ENCODE results near the gene TMPRSS15. TPM values are rescaled to one million over a fixed set of nuclear protein-coding genes. Genes with fewer than 3 reads are reported as not detected.
"Not testable (repeated sequence)": the region's sequence is repeated elsewhere in the genome, so short reads cannot be mapped to it uniquely, and the experiment has no call there.

The TMPRSS15 gene
- total RNA-seq, 2 experiments from 2014 or later = not detected

DNA sequence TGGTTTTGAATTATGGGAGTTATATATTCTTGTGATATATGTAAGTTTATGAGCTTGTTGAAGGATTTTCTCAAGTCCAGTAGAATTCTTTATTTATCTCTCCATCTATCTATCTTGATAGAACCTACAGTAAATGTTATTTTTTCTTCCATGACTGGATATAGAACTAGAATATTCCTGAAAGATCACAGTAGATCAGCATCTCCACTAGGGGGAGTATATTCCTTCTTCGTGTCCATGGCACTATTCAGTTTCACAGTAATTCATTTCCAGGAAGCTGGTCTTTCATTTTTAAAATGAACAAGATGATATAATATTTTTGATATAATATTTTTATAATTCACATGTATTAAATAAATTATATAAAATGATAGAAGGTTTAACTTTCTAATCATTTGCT lies 18.8 kb downstream of the TMPRSS15 start:
- H3K4me1 Mint-ChIP-seq (ENCODE audit: low read depth) = no peaks in the 10 kb centered on the region
- peaks cover 5% of the 10 kb centered on the region for H3K9me3 Mint-ChIP-seq
- no peaks in the 10 kb centered on the region for H3K36me3 Mint-ChIP-seq
- no peak overlapping the region for H3K4me3 Mint-ChIP-seq
- ChIA-PET POLR2A (no interaction called here), CTCF (interaction anchor here (1.2 kb wide), 1 partner anchor 18 kb away, joined by 3 read pairs; no protein-coding TSS in a partner anchor)
- intact Hi-C loops (cut with micrococcal nuclease) = no loop called here
- no peaks in the 10 kb centered on the region for H3K27me3 Mint-ChIP-seq
- H3K27ac Mint-ChIP-seq = no peak overlapping the region
- DNase-seq = no peak

DNA sequence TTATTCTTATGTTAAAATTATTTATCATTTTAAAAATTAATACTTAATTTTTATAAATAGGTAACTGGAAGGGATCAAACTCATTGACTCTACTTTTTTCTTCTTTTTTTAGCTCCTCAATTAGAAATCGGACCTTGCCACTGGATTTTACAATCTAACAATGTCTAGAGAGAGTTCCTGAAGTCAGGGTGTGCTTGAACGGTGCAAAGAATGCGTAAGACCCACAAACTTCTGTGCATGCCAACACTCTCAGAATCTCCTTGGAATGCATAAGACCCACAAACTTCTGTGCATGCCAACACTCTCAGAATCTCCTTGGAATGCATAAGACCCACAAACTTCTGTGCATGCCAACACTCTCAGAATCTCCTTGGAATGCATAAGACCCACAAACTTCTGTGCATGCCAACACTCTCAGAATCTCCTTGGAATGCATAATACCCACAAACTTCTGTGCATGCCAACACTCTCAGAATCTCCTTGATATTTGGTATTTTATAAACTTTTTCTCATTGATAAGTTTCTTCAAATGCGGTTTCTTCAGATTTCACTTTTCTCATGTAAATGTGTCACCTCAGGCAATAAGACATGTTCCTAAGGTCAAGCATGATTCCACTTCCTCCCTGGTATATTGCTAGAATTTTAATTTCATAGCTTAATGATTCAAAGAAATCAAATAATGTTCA lies 20.5 kb downstream of the TMPRSS15 start:
- H3K27me3 Mint-ChIP-seq; DNase-seq; intact Hi-C loops (cut with micrococcal nuclease); H3K4me1 Mint-ChIP-seq (ENCODE audit: low read depth); H3K4me3 Mint-ChIP-seq; H3K9me3 Mint-ChIP-seq; H3K27ac Mint-ChIP-seq; H3K36me3 Mint-ChIP-seq; POLR2A ChIA-PET; CTCF ChIA-PET: not testable (repeated sequence)

DNA sequence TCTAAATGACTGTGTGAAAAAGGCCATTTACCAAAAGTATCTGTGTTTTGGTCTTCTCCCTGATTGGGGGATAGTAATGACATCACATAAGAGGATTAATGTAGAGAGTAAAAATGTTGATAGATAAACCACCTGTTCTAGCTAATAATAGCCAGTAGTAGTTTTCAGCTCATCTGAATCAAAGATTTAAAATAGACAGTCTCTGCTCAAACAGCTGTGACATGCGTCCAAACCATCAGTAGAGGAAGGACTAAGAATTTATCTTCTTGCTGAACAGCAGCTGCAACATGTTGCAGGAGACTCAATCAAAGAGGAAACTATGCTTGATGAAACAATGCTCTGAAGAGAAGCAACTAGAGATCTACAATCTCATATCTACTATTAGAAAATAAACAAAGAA lies 21.4 kb downstream of the TMPRSS15 start:
- intact Hi-C loops (cut with micrococcal nuclease) = no loop called here
- Mint-ChIP-seq H3K36me3 (no peaks in the 10 kb centered on the region), H3K4me3 (no peak overlapping the region), H3K9me3 (peaks cover 3% of the 10 kb centered on the region), H3K4me1 (ENCODE audit: low read depth) (no peaks in the 10 kb centered on the region), H3K27ac (no peak overlapping the region), H3K27me3 (no peaks in the 10 kb centered on the region)
- ChIA-PET CTCF (no interaction called here), POLR2A (no interaction called here)
- no peak for DNase-seq

DNA sequence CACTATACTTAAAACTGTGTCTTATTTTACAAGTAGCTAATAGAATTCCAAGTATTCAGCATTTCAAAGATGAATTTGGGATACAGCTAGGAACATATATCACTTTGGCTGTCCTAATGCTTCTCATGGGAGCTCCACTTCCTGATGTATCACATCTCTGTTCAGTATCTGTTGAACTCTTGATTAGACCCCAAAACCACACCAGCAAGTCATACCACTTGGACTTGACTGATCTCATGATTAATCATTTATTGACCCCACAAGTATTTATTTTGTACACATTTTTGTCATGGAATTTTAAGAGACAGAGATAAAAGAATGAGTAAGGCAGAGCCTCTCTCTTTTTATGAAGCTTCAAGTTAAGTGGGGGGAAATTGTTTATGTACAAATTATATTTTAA lies 30.0 kb downstream of the TMPRSS15 start:
- no peak overlapping the region for H3K4me3 Mint-ChIP-seq
- no peaks in the 10 kb centered on the region for H3K36me3 Mint-ChIP-seq
- ChIA-PET POLR2A (no interaction called here), CTCF (no interaction called here)
- H3K27me3 Mint-ChIP-seq = no peaks in the 10 kb centered on the region
- no peak overlapping the region for H3K27ac Mint-ChIP-seq
- no peaks in the 10 kb centered on the region for H3K9me3 Mint-ChIP-seq
- intact Hi-C loops (cut with micrococcal nuclease) = no loop called here
- no peak for DNase-seq
- no peaks in the 10 kb centered on the region for H3K4me1 Mint-ChIP-seq (ENCODE audit: low read depth)

DNA sequence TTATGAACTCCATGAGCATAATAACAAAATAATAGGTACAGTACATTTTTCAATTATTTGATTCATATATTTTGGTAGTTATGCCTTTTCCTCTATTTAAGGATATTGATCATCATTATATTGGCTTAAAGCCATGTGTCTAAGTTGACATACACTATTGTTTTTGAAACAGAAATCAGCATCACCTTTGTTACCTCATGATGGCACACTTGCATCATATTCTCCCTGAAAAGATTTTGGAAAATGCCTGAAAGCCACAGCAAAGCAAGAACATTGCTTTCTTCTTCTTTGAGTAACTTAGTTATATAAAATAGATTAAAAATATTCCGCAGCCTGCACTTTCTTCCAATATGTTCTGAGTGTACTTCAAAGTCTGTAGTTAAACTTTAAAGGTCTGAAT lies 33.3 kb downstream of the TMPRSS15 start:
- no peak for DNase-seq
- Mint-ChIP-seq H3K36me3 (no peaks in the 10 kb centered on the region), H3K4me3 (no peak overlapping the region), H3K9me3 (no peaks in the 10 kb centered on the region), H3K27ac (no peak overlapping the region), H3K27me3 (no peaks in the 10 kb centered on the region), H3K4me1 (ENCODE audit: low read depth) (no peaks in the 10 kb centered on the region)
- intact Hi-C loops (cut with micrococcal nuclease) = no loop called here
- CTCF ChIA-PET = no interaction called here
- POLR2A ChIA-PET = no interaction called here

DNA sequence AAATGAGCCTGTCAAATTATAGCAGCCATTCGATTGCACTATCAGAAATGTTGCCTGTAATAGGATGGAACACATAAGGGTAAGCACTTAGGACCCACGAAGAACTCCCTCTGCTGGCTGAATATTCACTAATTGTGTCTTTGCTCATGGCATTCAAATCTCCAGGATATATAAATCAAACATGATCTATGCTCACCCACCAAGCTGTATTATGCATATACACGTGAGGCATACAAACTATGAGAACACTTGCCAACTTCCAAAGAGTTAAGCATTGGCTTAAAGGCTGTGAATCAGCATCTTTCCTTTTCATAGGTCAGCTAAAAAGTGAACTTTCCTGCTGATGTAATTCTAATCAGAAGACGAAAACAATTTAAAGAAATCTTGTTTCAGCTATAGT lies 34.5 kb downstream of the TMPRSS15 start:
- Mint-ChIP-seq H3K9me3 (no peaks in the 10 kb centered on the region), H3K4me3 (no peak overlapping the region), H3K27ac (no peak overlapping the region), H3K36me3 (no peaks in the 10 kb centered on the region), H3K4me1 (ENCODE audit: low read depth) (no peaks in the 10 kb centered on the region), H3K27me3 (no peaks in the 10 kb centered on the region)
- ChIA-PET CTCF (interaction anchor here (1.0 kb wide), 1 partner anchor 76 kb away, joined by 3 read pairs; no protein-coding TSS in a partner anchor), POLR2A (no interaction called here)
- DNase-seq = no peak
- intact Hi-C loops (cut with micrococcal nuclease) = no loop called here

DNA sequence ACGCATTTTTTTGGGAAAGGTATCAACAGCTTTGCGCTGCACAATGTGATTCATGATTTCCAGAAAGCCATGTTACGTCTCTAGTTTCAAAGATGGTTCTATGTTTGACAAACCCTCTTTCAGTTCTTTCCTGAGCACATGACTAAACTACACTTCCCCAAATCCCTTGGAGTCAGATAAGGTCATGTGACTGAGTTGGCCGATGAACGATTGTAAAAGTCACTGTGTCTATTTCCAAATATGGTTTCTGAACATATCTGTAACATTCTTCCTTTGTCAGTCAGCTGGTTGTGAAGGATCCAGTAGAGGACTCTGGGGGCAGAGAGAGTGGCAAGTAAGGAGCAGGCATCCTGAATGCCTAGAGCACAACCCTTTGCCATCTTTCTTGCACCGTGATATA lies 35.4 kb downstream of the TMPRSS15 start:
- ChIA-PET CTCF (no interaction called here), POLR2A (no interaction called here)
- Mint-ChIP-seq H3K4me3 (no peak overlapping the region), H3K36me3 (no peaks in the 10 kb centered on the region), H3K27ac (no peak overlapping the region), H3K9me3 (no peaks in the 10 kb centered on the region), H3K27me3 (no peaks in the 10 kb centered on the region), H3K4me1 (ENCODE audit: low read depth) (no peaks in the 10 kb centered on the region)
- no peak for DNase-seq
- intact Hi-C loops (cut with micrococcal nuclease) = no loop called here

DNA sequence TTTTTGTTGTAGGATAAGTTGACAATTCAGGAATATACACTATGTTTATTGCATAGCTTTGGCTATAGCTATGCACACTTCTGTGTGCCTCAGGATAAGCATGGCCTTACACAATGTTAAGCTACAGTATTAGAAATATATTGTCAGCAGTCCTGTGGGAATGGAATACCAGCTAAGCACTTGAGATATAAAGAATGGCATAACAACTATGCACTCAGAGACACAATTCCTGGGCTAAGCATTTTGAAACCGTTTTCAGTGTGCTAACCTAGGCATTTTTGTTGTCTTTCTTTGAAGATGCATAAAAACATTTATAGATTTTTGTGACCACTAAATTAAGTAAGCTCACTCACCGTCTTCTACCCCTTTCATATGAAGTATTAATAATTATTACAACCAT lies 46.8 kb downstream of the TMPRSS15 start:
- Mint-ChIP-seq H3K36me3 (no peaks in the 10 kb centered on the region), H3K9me3 (peaks cover 3% of the 10 kb centered on the region), H3K4me1 (ENCODE audit: low read depth) (no peaks in the 10 kb centered on the region), H3K27me3 (no peaks in the 10 kb centered on the region), H3K4me3 (no peak overlapping the region), H3K27ac (no peak overlapping the region)
- POLR2A ChIA-PET = no interaction called here
- CTCF ChIA-PET = no interaction called here
- intact Hi-C loops (cut with micrococcal nuclease) = no loop called here
- no peak for DNase-seq

DNA sequence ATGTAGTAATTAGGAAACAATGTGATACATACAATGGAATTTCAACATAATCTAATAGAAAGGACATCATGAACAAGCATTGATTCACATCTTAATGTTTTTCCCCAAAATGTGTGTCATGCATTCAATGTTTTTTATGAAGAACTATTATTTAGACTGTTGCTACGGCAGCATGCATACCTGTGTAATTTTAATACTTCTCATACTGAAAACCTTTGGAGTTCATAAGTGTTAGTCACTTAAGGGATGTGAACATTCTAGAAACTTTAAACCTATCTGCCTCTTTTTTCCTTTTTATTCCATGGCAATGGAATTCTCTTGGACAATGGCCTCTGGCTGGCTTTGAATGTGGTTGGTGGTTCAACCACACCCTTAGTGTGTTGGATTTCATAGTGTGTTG lies 48.6 kb downstream of the TMPRSS15 start:
- ChIA-PET POLR2A (no interaction called here), CTCF (no interaction called here)
- no peaks in the 10 kb centered on the region for H3K4me1 Mint-ChIP-seq (ENCODE audit: low read depth)
- H3K9me3 Mint-ChIP-seq = peaks cover 3% of the 10 kb centered on the region
- DNase-seq = no peak
- no peak overlapping the region for H3K4me3 Mint-ChIP-seq
- intact Hi-C loops (cut with micrococcal nuclease) = no loop called here
- H3K36me3 Mint-ChIP-seq = no peaks in the 10 kb centered on the region
- no peaks in the 10 kb centered on the region for H3K27me3 Mint-ChIP-seq
- H3K27ac Mint-ChIP-seq = no peak overlapping the region

DNA sequence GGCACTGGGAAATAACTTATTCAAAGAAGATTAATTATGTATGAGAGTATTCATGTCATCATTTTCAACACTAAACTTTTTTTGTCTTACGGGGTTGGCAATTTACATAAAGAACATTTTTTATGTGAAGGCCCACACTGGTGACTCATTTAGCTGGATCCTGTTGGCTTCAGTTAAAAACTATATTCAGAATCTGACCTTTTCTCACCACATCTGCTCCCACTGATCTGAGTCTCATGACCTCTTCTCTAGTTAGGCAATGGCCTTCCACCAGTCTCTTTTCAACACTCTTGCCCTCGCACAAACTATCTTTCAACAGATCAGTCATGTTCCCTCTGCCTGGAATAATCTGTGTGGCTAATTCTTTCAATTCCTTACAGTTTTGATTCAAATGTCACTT lies 53.4 kb downstream of the TMPRSS15 start:
- DNase-seq = no peak
- H3K27me3 Mint-ChIP-seq = no peaks in the 10 kb centered on the region
- no peaks in the 10 kb centered on the region for H3K36me3 Mint-ChIP-seq
- intact Hi-C loops (cut with micrococcal nuclease) = no loop called here
- CTCF ChIA-PET = no interaction called here
- no peak overlapping the region for H3K4me3 Mint-ChIP-seq
- H3K9me3 Mint-ChIP-seq = peaks cover 5% of the 10 kb centered on the region
- no peaks in the 10 kb centered on the region for H3K4me1 Mint-ChIP-seq (ENCODE audit: low read depth)
- POLR2A ChIA-PET = no interaction called here
- H3K27ac Mint-ChIP-seq = no peak overlapping the region

DNA sequence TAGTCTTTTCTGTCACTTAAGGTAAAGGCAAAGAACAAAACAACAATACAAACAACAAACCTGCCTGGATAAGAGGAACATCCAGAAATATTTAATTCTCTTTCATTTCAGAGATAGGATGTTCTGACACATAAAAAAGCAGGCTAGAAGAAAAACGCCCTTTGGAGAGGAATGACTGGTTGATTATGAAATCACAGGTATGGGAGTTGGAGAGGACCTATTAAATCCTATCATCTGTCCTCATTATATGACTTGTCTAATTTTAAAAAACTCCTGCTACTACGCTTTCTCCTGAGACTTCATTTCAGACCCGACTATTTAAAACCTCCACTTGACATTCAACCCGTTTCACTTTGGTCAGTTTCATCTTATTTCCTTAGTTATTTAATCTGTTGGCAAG lies 54.1 kb downstream of the TMPRSS15 start:
- no peaks in the 10 kb centered on the region for H3K4me1 Mint-ChIP-seq (ENCODE audit: low read depth)

DNA sequence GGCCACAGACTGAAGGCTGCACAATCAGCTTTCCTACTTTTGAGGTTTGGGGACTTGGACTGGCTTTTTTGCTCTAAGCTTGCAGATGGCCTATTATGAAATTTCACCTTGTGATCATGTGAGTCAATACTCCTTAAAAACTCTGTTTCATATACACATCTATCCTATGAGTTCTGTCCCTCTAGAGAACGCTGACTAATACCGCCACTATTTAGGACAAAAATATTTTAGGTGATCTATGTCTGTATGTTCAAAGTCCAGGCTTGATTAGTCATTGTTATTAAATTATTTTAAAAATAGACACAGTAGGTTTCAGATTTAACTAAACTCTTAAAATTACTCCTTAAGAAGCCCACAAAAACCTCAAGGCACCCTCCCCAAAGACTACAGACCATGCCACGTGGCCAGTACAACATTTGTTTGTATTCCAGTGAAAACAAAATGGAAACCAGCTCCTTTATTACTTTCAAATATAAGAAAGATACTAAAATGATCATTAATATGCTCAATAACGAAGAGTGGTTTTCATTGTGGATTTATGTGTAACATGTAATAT lies 63.1 kb downstream of the TMPRSS15 start:
- H3K27ac Mint-ChIP-seq = no peak overlapping the region
- ChIA-PET CTCF (no interaction called here), POLR2A (no interaction called here)
- DNase-seq = no peak
- no peaks in the 10 kb centered on the region for H3K4me1 Mint-ChIP-seq (ENCODE audit: low read depth)
- no peak overlapping the region for H3K4me3 Mint-ChIP-seq
- no peaks in the 10 kb centered on the region for H3K36me3 Mint-ChIP-seq
- no peaks in the 10 kb centered on the region for H3K9me3 Mint-ChIP-seq
- intact Hi-C loops (cut with micrococcal nuclease) = no loop called here
- H3K27me3 Mint-ChIP-seq = no peaks in the 10 kb centered on the region

More for the DNA sequence above, 54.1 kb downstream of the TMPRSS15 start:
- intact Hi-C loops (cut with micrococcal nuclease) = no loop called here
- Mint-ChIP-seq H3K27ac (no peak overlapping the region), H3K27me3 (no peaks in the 10 kb centered on the region), H3K36me3 (no peaks in the 10 kb centered on the region), H3K9me3 (peaks cover 5% of the 10 kb centered on the region), H3K4me3 (no peak overlapping the region)
- CTCF ChIA-PET = no interaction called here
- DNase-seq = no peak
- POLR2A ChIA-PET = no interaction called here

DNA sequence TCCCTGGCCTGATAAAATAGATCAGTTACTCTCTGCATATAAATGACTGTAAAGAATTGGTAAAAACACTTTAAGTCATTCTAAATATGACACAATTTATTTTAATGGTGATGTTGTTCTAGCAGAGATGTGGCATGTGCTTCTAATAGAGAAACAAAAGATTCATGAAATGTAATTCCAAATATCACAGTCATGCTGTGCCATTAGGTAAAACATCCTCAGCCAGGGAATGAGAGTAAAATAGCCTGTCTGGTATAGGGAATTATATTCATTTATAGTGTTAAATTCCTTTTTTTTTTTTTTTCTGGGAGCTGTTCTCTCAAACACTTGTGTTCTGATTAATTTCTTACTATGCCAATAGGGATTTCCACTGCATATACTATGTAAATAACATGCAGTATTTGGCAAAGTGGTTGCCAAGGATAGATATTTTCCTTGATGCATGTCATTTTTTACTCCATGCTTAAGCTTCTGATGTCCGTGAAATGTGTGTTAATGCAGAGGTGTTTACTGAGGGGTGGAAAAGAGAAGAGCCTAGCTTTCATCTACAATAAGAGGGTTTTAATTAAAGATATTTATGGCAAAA lies 67.8 kb downstream of the TMPRSS15 start:
- POLR2A ChIA-PET = no interaction called here
- Mint-ChIP-seq H3K27ac (no peak overlapping the region), H3K4me3 (no peak overlapping the region), H3K4me1 (ENCODE audit: low read depth) (no peaks in the 10 kb centered on the region), H3K9me3 (no peaks in the 10 kb centered on the region), H3K36me3 (no peaks in the 10 kb centered on the region), H3K27me3 (no peaks in the 10 kb centered on the region)
- intact Hi-C loops (cut with micrococcal nuclease) = no loop called here
- no peak for DNase-seq
- CTCF ChIA-PET = no interaction called here

Data from activated CD4-positive, alpha-beta memory T cell treated with anti-CD3 and anti-CD28 coated beads for 36 hours (primary cell).